Panc1 (cell line): ENCODE measurements around the gene MCM6.

Experiments used
- CTCF ChIP-seq: fragments of 450-650 bp; IDR thresholded peaks from 2 replicates; pipeline ENCODE4 v1.5.1; 2017; ENCODE audit warnings: mild to moderate bottlenecking
- POLR2AphosphoS5 ChIP-seq: IDR thresholded peaks from 2 replicates; pipeline ENCODE4 v1.6.1; 2012; ENCODE audit warnings: mild to moderate bottlenecking, low read depth, low read length, moderate library complexity

GRCh38 chr2:135875491-135876065, 665 bp downstream of the MCM6 start:
- no peak for TF ChIP-seq CTCF
- no peak for TF ChIP-seq POLR2AphosphoS5
